ENCODE results near the gene VAV3. TPM values are rescaled to one million over a fixed set of nuclear protein-coding genes. Genes with fewer than 3 reads are reported as not detected.
"Not testable (repeated sequence)": the region's sequence is repeated elsewhere in the genome, so short reads cannot be mapped to it uniquely, and the experiment has no call there.

The VAV3 gene
- polyA plus RNA-seq, 10 donors = 2.5 to 8.9 (median 5.3) TPM

GRCh38 chr1:107750364-107750959, 214.5 kb downstream of the VAV3 start:
- DNase-seq = peak; percentile 44 to 66 (median 59)

GRCh38 chr1:107748531-107748930, 216.4 kb downstream of the VAV3 start:
- peak in 2 of 3 donors; percentile 17 to 34 for DNase-seq

GRCh38 chr1:107741242-107741641, 223.7 kb downstream of the VAV3 start:
- DNase-seq = no peak

- DNase-seq = no peak
Observed at GRCh38 chr1:107740579-107740978, 224.4 kb downstream of the VAV3 start.

GRCh38 chr1:107739651-107740050, 225.3 kb downstream of the VAV3 start:
- DNase-seq = no peak

GRCh38 chr1:107739201-107739600, 225.8 kb downstream of the VAV3 start:
- peak in 2 of 3 donors; percentile 19 to 45 for DNase-seq

- DNase-seq = not testable (repeated sequence)
Observed at GRCh38 chr1:107733401-107733800, 231.6 kb downstream of the VAV3 start.

GRCh38 chr1:107727866-107728265, 237.1 kb downstream of the VAV3 start:
- no peak for DNase-seq

- DNase-seq = no peak
Observed at GRCh38 chr1:107726860-107727259, 238.1 kb downstream of the VAV3 start.

- no peak for DNase-seq
Observed at GRCh38 chr1:107724648-107725047, 240.3 kb downstream of the VAV3 start.

GRCh38 chr1:107720210-107720609, 244.8 kb downstream of the VAV3 start:
- DNase-seq = not testable (repeated sequence)

- DNase-seq = no peak
Observed at GRCh38 chr1:107710005-107710404, 255.0 kb downstream of the VAV3 start.

- no peak for DNase-seq
Observed at GRCh38 chr1:107707111-107707510, 257.9 kb downstream of the VAV3 start.

- DNase-seq = no peak
Observed at GRCh38 chr1:107706182-107706581, 258.8 kb downstream of the VAV3 start.

GRCh38 chr1:107704911-107705310, 260.1 kb downstream of the VAV3 start:
- DNase-seq = peak in 1 of 3 donors; percentile 37

GRCh38 chr1:107702946-107703571, 261.9 kb downstream of the VAV3 start:
- DNase-seq = peak in 1 of 3 donors; percentile 14

GRCh38 chr1:107700651-107701050, 264.3 kb downstream of the VAV3 start:
- not testable (repeated sequence) for DNase-seq

GRCh38 chr1:107698161-107698560, 266.8 kb downstream of the VAV3 start:
- no peak for DNase-seq

- no peak for DNase-seq
Observed at GRCh38 chr1:107695341-107695740, 269.6 kb downstream of the VAV3 start.

GRCh38 chr1:107692580-107693345, 272.2 kb downstream of the VAV3 start:
- no peak for DNase-seq

GRCh38 chr1:107691540-107691939, 273.4 kb downstream of the VAV3 start:
- DNase-seq = no peak

- no peak for DNase-seq
Observed at GRCh38 chr1:107690491-107690890, 274.5 kb downstream of the VAV3 start.

GRCh38 chr1:107689733-107690132, 275.2 kb downstream of the VAV3 start:
- DNase-seq = no peak

Data from muscle of back (tissue), 11 donors.